A549 (cell line): ENCODE measurements around the gene C11orf21. TPM values are rescaled to one million over a fixed set of nuclear protein-coding genes. Genes with fewer than 3 reads are reported as not detected.

ENCODE experiments used
- ATAC-seq, 2 experiments: fragments of 200-7000 bp in 1 of 2; fragments of >200 bp in 1 of 2; cut with Nextera tagmentation in 1 of 2; cut with Tn5 transposase in 1 of 2; 3 replicates each; pipeline versions ENCODE4 v1.8.0 to v1.9.1; 2018 to 2020; ENCODE audit warnings: mild to moderate bottlenecking in 1 of 2, moderate library complexity in 1 of 2
- CTCF ChIA-PET: fragments of 300-600 bp; sonication (Branson Sonifier 250); formaldehyde crosslinking; extraction: SDS; loops from one replicate; lab custom pipeline; 2021; ENCODE audit warnings: antibody characterized with exemption, inconsistent platforms; lab: Yijun Ruan, JAX
- POLR2A ChIA-PET: fragments of 350-600 bp; formaldehyde crosslinking; extraction: SDS; loops from one replicate; lab custom pipeline; 2021; ENCODE audit warnings: antibody characterized with exemption, inconsistent platforms; lab: Yijun Ruan, JAX
- DNase-seq, 2 experiments: peaks; one replicate each; pipeline versions ENCODE4 v3.0.0 to v3.0.0-alpha.2; 2011 to 2016; ENCODE audit warnings: low read depth in 1 of 2, low spot score in 1 of 2
- FAIRE-seq: peaks from 2 replicates; lab custom pipeline; 2011; peaks lifted over from hg19 to GRCh38; lab: Jason Lieb, UNC
- H3K27ac ChIP-seq, 2 experiments: fragments of >200 bp; sonication (Bioruptor Twin); formaldehyde crosslinking; 3 replicates each; pipeline ENCODE4 v1.5.1; 2016 to 2017
- H3K4me1 ChIP-seq: fragments of >200 bp; sonication (Bioruptor Twin); formaldehyde crosslinking; 3 replicates; pipeline ENCODE4 v1.6.1; 2016
- H3K4me2 ChIP-seq: fragments of >200 bp; sonication (Bioruptor Twin); formaldehyde crosslinking; 3 replicates; pipeline ENCODE4 v1.6.1; 2016
- H3K4me3 ChIP-seq: fragments of >200 bp; sonication (Bioruptor Twin); formaldehyde crosslinking; 3 replicates; pipeline ENCODE4 v1.5.1; 2016
- H3K9me3 ChIP-seq: fragments of >200 bp; sonication (Bioruptor Twin); formaldehyde crosslinking; 3 replicates; pipeline ENCODE4 v1.6.1; 2016
- ATOH8 ChIP-seq: fragments of 250-450 bp; sonication (Bioruptor Pico); IDR thresholded peaks from 2 replicates; pipeline ENCODE4 v1.5.0; 2020; ENCODE audit warnings: low read depth, mild to moderate bottlenecking, moderate library complexity
- CBX8 ChIP-seq: fragments of 200-600 bp; sonication (generic); IDR thresholded peaks from 2 replicates; pipeline ENCODE4 v1.6.1; 2016
- CHD2 ChIP-seq: fragments of 150-350 bp; IDR thresholded peaks from 2 replicates; pipeline ENCODE4 v1.6.1; 2014; ENCODE audit warnings: low read length; ENCODE audit not compliant: partially characterized antibody
- CTCF ChIP-seq: fragments of >200 bp; sonication (Bioruptor Twin); formaldehyde crosslinking; IDR thresholded peaks from 3 replicates; pipeline ENCODE4 v1.5.1; 2016
- E2F6 ChIP-seq: IDR thresholded peaks from 2 replicates; pipeline ENCODE4 v1.6.1; 2012; ENCODE audit warnings: low read depth, borderline replicate concordance
- EHMT2 ChIP-seq: fragments of 200-600 bp; sonication (generic); IDR thresholded peaks from 2 replicates; pipeline ENCODE4 v1.6.1; 2016; ENCODE audit warnings: antibody characterized with exemption, low read depth, mild to moderate bottlenecking, moderate library complexity
- FOSB ChIP-seq: fragments of 250-450 bp; sonication (Bioruptor Pico); IDR thresholded peaks from 2 replicates; pipeline ENCODE4 v1.5.0; 2020; ENCODE audit warnings: mild to moderate bottlenecking, moderate library complexity
- HDAC2 ChIP-seq: fragments of 200-600 bp; sonication (generic); IDR thresholded peaks from 2 replicates; pipeline ENCODE4 v1.6.1; 2016
- JUN ChIP-seq, 2 experiments: fragments of >200 bp; sonication (Bioruptor Twin); formaldehyde crosslinking; IDR thresholded peaks; 2 replicates in 1 of 2; 3 replicates in 1 of 2; pipeline ENCODE4 v1.6.1; 2016 to 2017
- JUNB ChIP-seq: fragments of >200 bp; sonication (Bioruptor Twin); formaldehyde crosslinking; IDR thresholded peaks from 2 replicates; pipeline ENCODE4 v1.6.1; 2016
- KDM5A ChIP-seq: fragments of 200-600 bp; sonication (generic); IDR thresholded peaks from 2 replicates; pipeline ENCODE4 v1.6.1; 2016; ENCODE audit warnings: antibody characterized with exemption, mild to moderate bottlenecking
- MAFK ChIP-seq: fragments of 450-650 bp; IDR thresholded peaks from 2 replicates; pipeline ENCODE4 v1.6.1; 2014; ENCODE audit not compliant: partially characterized antibody
- NFE2L2 ChIP-seq: fragments of 150-350 bp; conservative IDR thresholded peaks from 2 replicates; pipeline ENCODE4 v1.6.1; 2014; ENCODE audit warnings: low read length
- PBX3 ChIP-seq: IDR thresholded peaks from 2 replicates; pipeline ENCODE4 v1.6.1; 2012
- POLR2AphosphoS2 ChIP-seq: conservative IDR thresholded peaks from 2 replicates; pipeline ENCODE4 v1.6.1; 2012; ENCODE audit warnings: low read length, improper control_type of control experiment, inconsistent platforms
- RNF2 ChIP-seq: fragments of 200-600 bp; sonication (generic); IDR thresholded peaks from 2 replicates; pipeline ENCODE4 v1.6.1; 2016; ENCODE audit warnings: low read depth, mild to moderate bottlenecking, antibody characterized with exemption, moderate library complexity, borderline replicate concordance
- SREBF2 ChIP-seq: fragments of 450-650 bp; IDR thresholded peaks from 2 replicates; pipeline ENCODE4 v1.6.1; 2014; ENCODE audit warnings: mild to moderate bottlenecking, moderate library complexity
- TP53 ChIP-seq: fragments of 250-450 bp; sonication (Bioruptor Pico); IDR thresholded peaks from 2 replicates; pipeline ENCODE4 v1.5.0; 2021; ENCODE audit warnings: mild to moderate bottlenecking, moderate library complexity
- ZC3H11A ChIP-seq: fragments of 450-650 bp; IDR thresholded peaks from 2 replicates; pipeline ENCODE4 v1.6.1; 2014; ENCODE audit warnings: antibody characterized with exemption, mild to moderate bottlenecking
- ZFP36 ChIP-seq: fragments of 450-650 bp; IDR thresholded peaks from 2 replicates; pipeline ENCODE4 v1.6.1; 2014; ENCODE audit warnings: borderline replicate concordance; ENCODE audit not compliant: partially characterized antibody
- ZSCAN20 ChIP-seq: fragments of 250-450 bp; sonication (Bioruptor Pico); IDR thresholded peaks from 2 replicates; pipeline ENCODE4 v1.8.0; 2022; ENCODE audit warnings: mild to moderate bottlenecking, moderate library complexity
- WGBS: methylation state at CpG from one replicate; pipeline ENCODE4 v1.1.6; 2017; ENCODE audit errors: missing lambda C conversion rate; 5-methylcytosine and 5-hydroxymethylcytosine counted together
- polyA plus RNA-seq, 4 experiments: library from polyadenylated mRNA; depleted of rRNA in 3 of 4; stranded (reverse); fragments of >200 nt; fragmentation: RNase III in 1 of 4; extraction: RNeasy Plus Mini Kit Qiagen cat#74134 plus additional on column Dnase treatment in 1 of 4; gene quantifications; 2 replicates in 3 of 4; 3 replicates in 1 of 4; pipeline ENCODE4 v1.2.3, GENCODE V29; 2011 to 2017

Gene C11orf21
- polyA plus RNA-seq, 2 of the 4 experiments (the other 2 are of a cell fraction): not detected

GRCh38 chr11:2319791-2320472 lies 18.2 kb upstream of the C11orf21 start:
- ChIA-PET CTCF (interaction anchor here (1.7 to 30.6 kb wide), 3 partner anchors 14 to 125 kb away, joined by 3 to 903 read pairs (median 63); partner anchors contain the start of gene TSSC4), POLR2A (no interaction called here)
- DNase-seq: no peak
- H3K4me2 ChIP-seq: no peak overlapping the region
- no peak overlapping the region for H3K4me3 ChIP-seq
- ATAC-seq: no peak
- H3K9me3 ChIP-seq: peaks cover 8% of the 10 kb centered on the region
- WGBS: 63% methylated on average over 10 of the region's 10 CpGs
- no peak for TF ChIP-seq RNF2
- no peak for TF ChIP-seq CTCF
- no peak for TF ChIP-seq SREBF2
- no peak for TF ChIP-seq HDAC2
- TF ChIP-seq ATOH8 (CRISPR knock-in tag): no peak
- TF ChIP-seq ZFP36: no peak
- no peak for TF ChIP-seq CHD2
- no peak for TF ChIP-seq E2F6
- no peak for TF ChIP-seq PBX3
- no peak for TF ChIP-seq FOSB (CRISPR knock-in tag)
- TF ChIP-seq ZC3H11A: no peak
- TF ChIP-seq JUNB: no peak
- no peak for TF ChIP-seq POLR2AphosphoS2
- TF ChIP-seq JUN (IDR thresholded peaks at IDR 0.05): no peak
- no peak for TF ChIP-seq MAFK
- no peak for FAIRE-seq
- no peak overlapping the region for H3K27ac ChIP-seq
- peaks cover 2% of the 10 kb centered on the region; the same call in 1 of the 3 replicates for H3K4me1 ChIP-seq

- WGBS: 56% methylated on average over 7 of the region's 7 CpGs
- ATAC-seq (no peak), DNase-seq (no peak), FAIRE-seq (no peak)
- Histone ChIP-seq H3K4me2 (no peak overlapping the region), H3K27ac (no peak overlapping the region), H3K9me3 (peaks cover 8% of the 10 kb centered on the region), H3K4me3 (no peak overlapping the region), H3K4me1 (peaks cover 4% of the 10 kb centered on the region; the same call in 1 of the 3 replicates)
- ChIA-PET CTCF (interaction anchor here (8.4 to 30.6 kb wide), 2 partner anchors 13 to 94 kb away, joined by 63 to 903 read pairs; partner anchors contain the start of gene TSSC4), POLR2A (no interaction called here)
- no peak for TF ChIP-seq POLR2AphosphoS2
These were observed 17.0 kb upstream of the C11orf21 start for GRCh38 chr11:2318707-2319106.

- Histone ChIP-seq H3K4me1 (peaks cover 4% of the 10 kb centered on the region; the same call in 1 of the 3 replicates), H3K4me3 (no peak overlapping the region), H3K9me3 (peaks cover 8% of the 10 kb centered on the region), H3K27ac (no peak overlapping the region), H3K4me2 (no peak overlapping the region)
- no peak for DNase-seq
- ATAC-seq: no peak
- ChIA-PET CTCF (interaction anchor here (8.4 to 30.6 kb wide), 2 partner anchors 12 to 95 kb away, joined by 63 to 903 read pairs; partner anchors contain the start of gene TSSC4), POLR2A (no interaction called here)
- WGBS: 50% methylated on average over 4 of the region's 4 CpGs
- FAIRE-seq: no peak
- no peak for TF ChIP-seq FOSB (CRISPR knock-in tag)
- TF ChIP-seq CBX8: no peak
- TF ChIP-seq ZSCAN20 (CRISPR knock-in tag): no peak
- TF ChIP-seq NFE2L2: no peak
- no peak for TF ChIP-seq TP53
- no peak for TF ChIP-seq EHMT2
- TF ChIP-seq CHD2: no peak
- TF ChIP-seq KDM5A: no peak
These were observed 16.4 kb upstream of the C11orf21 start for GRCh38 chr11:2318123-2318522.
